GOT3 (cell line): ENCODE data around the gene CEACAM6.
"Not testable (repeated sequence)": the region's sequence is repeated elsewhere in the genome, so short reads cannot be mapped to it uniquely, and the experiment has no call there.

ENCODE experiments used
- DNase-seq: peaks from one replicate; lab custom pipeline; 2025; ENCODE audit warnings: mixed read lengths; lab: John Stamatoyannopoulos, UW

CEACAM6 gene

DNA sequence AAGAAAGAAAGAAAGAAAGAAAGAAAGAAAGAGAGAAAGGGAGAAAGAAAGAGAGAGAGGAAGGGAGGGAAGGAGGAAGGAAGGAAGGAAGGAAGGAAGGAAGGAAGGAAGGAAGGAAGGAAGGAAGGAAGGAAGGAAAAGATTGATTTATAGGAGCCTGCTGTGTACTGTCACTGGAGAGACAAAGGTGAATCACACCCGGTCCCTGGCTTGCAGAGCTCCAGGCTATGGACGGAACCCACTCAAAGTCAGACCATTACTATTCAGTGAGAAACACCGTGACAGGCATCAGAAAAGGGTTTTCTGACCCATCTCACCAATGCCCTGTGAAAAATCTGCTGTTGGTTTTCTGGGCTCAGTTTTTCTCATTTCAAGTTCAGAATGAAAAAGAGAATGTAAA lies 7.3 kb upstream of the CEACAM6 start:
- no peak for DNase-seq

GRCh38 chr19:41750248-41751134 lies 4.8 kb upstream of the CEACAM6 start:
- not testable (repeated sequence) for DNase-seq

- DNase-seq: no peak
Measured at GRCh38 chr19:41753159-41753558, 2.2 kb upstream of the CEACAM6 start.

DNA sequence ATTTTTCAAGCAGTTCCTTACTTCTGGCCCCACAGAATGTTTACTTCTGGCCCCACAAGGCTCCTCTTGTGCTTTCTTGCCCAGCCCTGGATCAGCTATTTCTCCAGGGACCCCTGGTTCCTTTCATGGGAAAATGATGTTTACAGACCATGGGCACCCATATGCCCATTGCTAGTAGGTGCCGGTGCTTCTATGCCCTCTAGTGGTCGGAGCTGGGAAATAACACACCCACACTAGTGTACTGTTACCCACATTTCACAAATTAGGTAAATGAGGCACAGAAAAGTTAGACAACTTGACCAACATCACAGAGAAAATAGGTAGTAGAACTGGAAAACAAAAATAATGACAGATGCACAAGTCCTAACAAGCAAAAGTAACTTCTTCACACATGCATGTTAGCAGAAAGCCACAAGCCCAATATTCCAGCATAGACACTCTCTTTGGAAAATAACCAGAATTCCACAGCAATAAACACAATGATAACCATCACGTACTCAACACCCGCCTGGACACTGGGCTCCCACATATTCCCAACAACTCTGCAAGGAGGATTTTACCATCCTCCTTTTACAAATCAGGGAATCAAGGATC lies 1.3 kb upstream of the CEACAM6 start:
- no peak for DNase-seq

- no peak for DNase-seq
Measured at GRCh38 chr19:41758846-41759245, 3.5 kb downstream of the CEACAM6 start.

DNA sequence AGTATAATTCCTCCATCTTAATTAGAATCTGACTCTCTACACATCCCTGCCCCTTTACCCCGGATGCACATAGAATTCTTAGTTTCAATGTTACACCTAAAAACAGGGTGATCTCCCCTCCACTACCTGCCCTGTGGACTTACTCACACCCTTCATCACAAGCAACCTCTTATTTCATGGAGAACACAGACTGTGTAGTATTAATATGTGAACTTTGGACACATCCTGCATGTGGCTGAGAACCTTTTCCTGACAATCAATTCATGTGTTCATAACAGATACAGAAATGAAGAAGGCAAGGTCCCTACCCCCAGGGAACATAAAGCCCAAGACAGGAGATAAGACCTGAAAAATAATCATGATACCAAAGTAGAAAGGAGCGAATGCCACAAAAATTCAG lies 11.8 kb downstream of the CEACAM6 start:
- DNase-seq: no peak

- DNase-seq: not testable (repeated sequence)
Measured at GRCh38 chr19:41768105-41768504, 12.8 kb downstream of the CEACAM6 start.

GRCh38 chr19:41769608-41770007 lies 14.3 kb downstream of the CEACAM6 start:
- no peak for DNase-seq

GRCh38 chr19:41771410-41771809 lies 16.1 kb downstream of the CEACAM6 start:
- no peak for DNase-seq

GRCh38 chr19:41774515-41774980 lies 19.2 kb downstream of the CEACAM6 start:
- no peak for DNase-seq

DNA sequence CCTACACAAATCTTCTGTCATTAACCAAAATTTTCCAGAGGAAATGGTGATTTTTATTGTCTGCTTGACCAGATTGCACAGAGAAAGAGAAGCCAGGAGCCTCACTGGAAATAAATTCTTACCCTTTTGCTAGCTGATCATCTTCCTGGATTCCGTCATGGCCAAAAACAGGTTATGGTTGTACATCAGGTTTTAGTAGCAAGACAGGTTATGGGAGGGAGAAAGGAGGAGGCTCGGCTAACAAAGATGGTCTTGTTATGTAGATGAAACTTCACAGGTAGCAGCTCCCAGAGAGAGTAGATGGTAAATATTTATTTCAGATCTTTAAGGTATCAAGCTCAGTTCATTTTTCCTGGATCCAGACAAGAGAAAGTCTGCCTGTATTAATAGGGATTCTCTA lies 21.4 kb downstream of the CEACAM6 start:
- DNase-seq: no peak

- no peak for DNase-seq
Measured at GRCh38 chr19:41783612-41784011, 28.3 kb downstream of the CEACAM6 start.

GRCh38 chr19:41784312-41784711 lies 29.0 kb downstream of the CEACAM6 start:
- no peak for DNase-seq

- no peak for DNase-seq
Measured at GRCh38 chr19:41784743-41785142, 29.4 kb downstream of the CEACAM6 start.

DNA sequence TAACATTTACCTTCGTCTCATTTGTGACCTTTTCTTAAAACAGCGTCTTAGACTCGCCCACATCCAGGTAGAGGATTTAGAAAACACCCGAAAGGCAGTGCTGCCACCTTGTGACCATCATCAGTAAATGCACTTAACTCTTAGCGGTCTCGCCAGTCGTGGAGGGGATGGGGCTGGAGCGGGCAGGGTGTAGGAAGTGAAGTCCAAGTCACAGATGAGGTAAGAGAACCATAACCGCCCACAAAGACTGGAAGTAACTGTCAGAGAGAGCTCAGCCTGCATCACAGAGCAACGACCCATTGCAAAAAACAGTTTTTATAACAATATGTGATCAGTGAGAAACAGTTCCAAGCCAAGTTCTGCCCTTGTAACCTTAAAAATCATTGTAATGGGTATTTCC lies 30.3 kb downstream of the CEACAM6 start:
- no peak for DNase-seq

- no peak for DNase-seq
Measured at GRCh38 chr19:41787055-41787454, 31.7 kb downstream of the CEACAM6 start.

DNA sequence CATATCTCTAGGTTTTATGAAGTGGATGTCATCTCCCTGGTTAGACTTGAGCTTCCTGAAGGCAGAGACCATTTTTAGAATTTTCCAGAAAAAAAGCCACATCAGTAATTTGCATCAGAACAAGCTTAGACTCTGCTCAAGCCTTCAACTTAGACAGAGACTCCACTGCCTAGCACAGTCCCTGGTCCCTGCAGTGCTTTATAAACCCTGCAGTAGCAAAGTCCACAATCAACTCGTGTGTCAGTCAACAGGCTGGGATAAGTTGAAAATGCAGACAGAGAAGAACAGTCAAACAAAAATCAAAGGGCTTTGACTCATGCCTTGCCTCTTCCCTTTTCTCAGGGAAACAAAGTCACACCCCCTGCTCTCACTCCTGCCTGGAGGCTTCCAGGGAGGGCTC lies 33.2 kb downstream of the CEACAM6 start:
- not testable (repeated sequence) for DNase-seq

DNA sequence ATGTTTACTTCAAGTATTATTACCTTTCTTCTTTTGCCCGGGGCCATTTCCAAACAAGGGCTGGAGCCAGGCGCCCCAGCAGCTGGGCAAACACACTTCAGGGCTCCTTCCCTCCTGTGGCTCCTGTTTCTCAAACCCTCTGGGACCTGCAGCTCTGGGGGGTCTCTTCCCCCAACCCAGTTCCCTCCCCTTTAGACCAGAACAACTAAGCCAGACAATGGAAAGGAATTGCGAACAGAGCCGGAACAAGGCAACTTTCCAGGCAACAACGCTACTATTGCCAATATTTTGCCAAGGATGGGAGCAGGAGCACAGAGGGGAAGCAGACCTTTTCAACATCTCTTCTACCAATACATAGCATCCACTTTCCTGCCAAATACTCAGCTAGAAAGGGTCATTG lies 33.7 kb downstream of the CEACAM6 start:
- DNase-seq: not testable (repeated sequence)

- no peak for DNase-seq
Measured at GRCh38 chr19:41792513-41793413, 37.4 kb downstream of the CEACAM6 start.

DNA sequence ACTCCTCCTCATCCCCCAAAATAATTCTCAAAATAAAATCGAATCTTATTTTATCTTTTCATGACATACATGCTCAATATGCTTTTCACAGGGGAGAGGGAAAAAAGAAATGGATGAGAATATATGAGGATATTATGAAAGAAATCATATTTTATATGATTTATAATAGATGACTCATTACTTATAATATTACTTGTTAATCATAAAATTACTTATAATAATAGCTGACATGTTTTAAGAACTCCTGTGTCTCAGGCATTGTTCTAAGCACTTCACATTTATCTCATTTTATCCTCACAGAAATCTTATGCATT lies 38.0 kb downstream of the CEACAM6 start:
- no peak for DNase-seq

- no peak for DNase-seq
Measured at GRCh38 chr19:41795031-41795461, 39.7 kb downstream of the CEACAM6 start.

- DNase-seq: no peak
Measured at GRCh38 chr19:41796362-41796761, 41.0 kb downstream of the CEACAM6 start, which contains the start of gene CEACAM3. CEACAM3 (plus strand) TSS chr19:41796587; CDS start chr19:41796678, 91 bp downstream.
